HG03280 (cell line): ENCODE results near the gene SPRR3.

Experiments used
- ATAC-seq: cut with Tn5 transposase; IDR thresholded peaks from one replicate; pipeline ENCODE4 v1.9.1; 2021; ENCODE audit warnings: mild to moderate bottlenecking, moderate library complexity; ENCODE audit not compliant: unreplicated experiment

Gene SPRR3

GRCh38 chr1:153049211-153049610 lies 47.7 kb downstream of the SPRR3 start:
- no peak for ATAC-seq
